Keratinocyte (primary cell): ENCODE data around the gene CREB3L2. TPM values are rescaled to one million over a fixed set of nuclear protein-coding genes. Genes with fewer than 3 reads are reported as not detected.

ENCODE experiments used
- DNase-seq: peaks from one replicate; pipeline ENCODE4 v3.0.0-alpha.2; 2011; ENCODE audit warnings: low read depth, missing footprints, low spot score
- FAIRE-seq: peaks from 2 replicates; lab custom pipeline; 2011; peaks lifted over from hg19 to GRCh38; lab: Jason Lieb, UNC
- H2AFZ ChIP-seq: 2 replicates; pipeline ENCODE4 v1.6.0; 2012; ENCODE audit warnings: low read length, control low read depth, inconsistent platforms; ENCODE audit not compliant: control insufficient read depth
- H3K27ac ChIP-seq: 2 replicates; pipeline ENCODE4 v1.5.1; 2011; ENCODE audit warnings: low read length; ENCODE audit not compliant: control insufficient read depth, insufficient read depth
- H3K27me3 ChIP-seq: 3 replicates; pipeline ENCODE4 v1.6.0; 2011; ENCODE audit warnings: low read length; ENCODE audit not compliant: control insufficient read depth, insufficient read depth; ENCODE audit errors: extremely low read depth
- H3K36me3 ChIP-seq, 2 experiments: 2 replicates in 1 of 2; 3 replicates in 1 of 2; pipeline ENCODE4 v1.5.1; 2011; ENCODE audit warnings: low read length in 2 of 2, mild to moderate bottlenecking in 1 of 2; ENCODE audit not compliant: control insufficient read depth in 2 of 2, insufficient read depth in 2 of 2; ENCODE audit errors: extremely low read depth in 1 of 2
- H3K4me1 ChIP-seq: 3 replicates; pipeline ENCODE4 v1.5.1; 2011; ENCODE audit warnings: low read length; ENCODE audit not compliant: control insufficient read depth, insufficient read depth; ENCODE audit errors: extremely low read depth
- H3K4me2 ChIP-seq: 3 replicates; pipeline ENCODE4 v1.6.0; 2011; ENCODE audit warnings: low read depth, low read length; ENCODE audit not compliant: control insufficient read depth, insufficient read depth; ENCODE audit errors: extremely low read depth
- H3K4me3 ChIP-seq, 3 experiments: fragments of 200-600 bp in 1 of 3; sonication (generic) in 1 of 3; 2 replicates in 2 of 3; 3 replicates in 1 of 3; pipeline ENCODE4 v1.5.1; 2011 to 2016; ENCODE audit warnings: low read length in 3 of 3, mild to moderate bottlenecking in 3 of 3, control low read depth in 2 of 3, inconsistent platforms in 1 of 3, low read depth in 1 of 3, mixed read lengths in 1 of 3, mixed run types in 1 of 3, moderate library complexity in 1 of 3; ENCODE audit not compliant: control insufficient read depth in 2 of 3, insufficient read depth in 2 of 3; ENCODE audit errors: extremely low read depth in 1 of 3
- H3K79me2 ChIP-seq: 2 replicates; pipeline ENCODE4 v1.6.0; 2012; ENCODE audit warnings: low read length; ENCODE audit not compliant: control insufficient read depth, insufficient read depth
- H3K9ac ChIP-seq: 3 replicates; pipeline ENCODE4 v1.6.0; 2011; ENCODE audit warnings: low read length; ENCODE audit not compliant: control insufficient read depth, insufficient read depth; ENCODE audit errors: extremely low read depth
- H3K9me1 ChIP-seq: 3 replicates; pipeline ENCODE4 v1.6.0; 2011; ENCODE audit warnings: low read length; ENCODE audit not compliant: control insufficient read depth, insufficient read depth; ENCODE audit errors: extremely low read depth
- H3K9me3 ChIP-seq: 2 replicates; pipeline ENCODE4 v1.5.1; 2012; ENCODE audit warnings: low read depth, low read length; ENCODE audit not compliant: control insufficient read depth
- H4K20me1 ChIP-seq: 3 replicates; pipeline ENCODE4 v1.6.0; 2011; ENCODE audit warnings: low read length; ENCODE audit not compliant: control insufficient read depth, insufficient read depth; ENCODE audit errors: extremely low read depth
- EZH2 ChIP-seq: IDR thresholded peaks from one replicate; pipeline ENCODE4 v1.6.1; 2012; ENCODE audit warnings: inconsistent platforms, mild to moderate bottlenecking, low read length, moderate library complexity
- dilution Hi-C: fragments of 300-500 bp; cut with MboI; formaldehyde crosslinking; loops from one replicate; pipeline ENCODE4 v1.7.0; 2020; ENCODE audit warnings: low sequenced_read_pairs; ENCODE audit not compliant: extremely low pct_ligation_motif_present
- polyA plus RNA-seq, 5 experiments: library from polyadenylated mRNA; depleted of rRNA in 3 of 5; stranded (reverse) in 3 of 5; stranded (forward) in 1 of 5; unstranded in 1 of 5; fragments of >200 nt; gene quantifications; 1 replicate in 1 of 5; 2 replicates in 3 of 5; 3 replicates in 1 of 5; pipeline versions ENCODE4 v1.2.1 to v1.2.3, GENCODE V29; 2011 to 2012; ENCODE audit warnings: missing spikeins in 2 of 5, low read depth in 1 of 5, low replicate concordance in 1 of 5
- TF ChIP-seq, protein P1 (sequence below), 3 experiments: IDR thresholded peaks in 1 of 3; conservative IDR thresholded peaks in 1 of 3; optimal IDR thresholded peaks in 1 of 3; 2 replicates in 2 of 3; 3 replicates in 1 of 3; pipeline versions ENCODE3 to v1.5.1; 2011; ENCODE audit warnings: low read length in 3 of 3, mild to moderate bottlenecking in 3 of 3, moderate library complexity in 2 of 3, control low read depth in 1 of 3, inconsistent platforms in 1 of 3; ENCODE audit not compliant: insufficient read depth in 2 of 3; ENCODE audit errors: extremely low read depth in 1 of 3

Gene CREB3L2
- polyA plus RNA-seq, 1 donor (not counting 4 experiments of a cell fraction or from before 2014, with no cell fraction given), result 12.8 TPM

DNA sequence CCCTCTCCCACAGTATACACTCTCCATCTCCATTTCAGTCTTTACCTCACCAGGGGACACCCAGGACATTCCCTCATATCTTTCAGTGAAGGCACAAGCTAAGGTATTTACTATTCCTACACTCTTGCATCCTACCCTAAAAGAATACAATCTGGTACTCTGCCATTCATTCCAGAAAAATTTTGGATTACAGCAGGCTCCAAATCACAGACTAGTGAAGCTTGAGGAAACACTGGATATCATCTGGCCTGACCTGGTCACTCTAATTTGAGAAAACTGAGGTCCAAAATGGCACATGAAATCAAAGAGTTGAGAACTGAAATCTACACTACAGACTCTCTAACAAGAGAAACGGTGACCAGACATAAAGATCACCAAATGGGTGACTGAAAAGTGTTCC, 61.7 kb downstream of the CREB3L2 start:
- H3K36me3 ChIP-seq, result no peaks in the 10 kb centered on the region
- H3K27ac ChIP-seq, result no peak overlapping the region
- no peak for FAIRE-seq
- TF ChIP-seq, protein P1, sequence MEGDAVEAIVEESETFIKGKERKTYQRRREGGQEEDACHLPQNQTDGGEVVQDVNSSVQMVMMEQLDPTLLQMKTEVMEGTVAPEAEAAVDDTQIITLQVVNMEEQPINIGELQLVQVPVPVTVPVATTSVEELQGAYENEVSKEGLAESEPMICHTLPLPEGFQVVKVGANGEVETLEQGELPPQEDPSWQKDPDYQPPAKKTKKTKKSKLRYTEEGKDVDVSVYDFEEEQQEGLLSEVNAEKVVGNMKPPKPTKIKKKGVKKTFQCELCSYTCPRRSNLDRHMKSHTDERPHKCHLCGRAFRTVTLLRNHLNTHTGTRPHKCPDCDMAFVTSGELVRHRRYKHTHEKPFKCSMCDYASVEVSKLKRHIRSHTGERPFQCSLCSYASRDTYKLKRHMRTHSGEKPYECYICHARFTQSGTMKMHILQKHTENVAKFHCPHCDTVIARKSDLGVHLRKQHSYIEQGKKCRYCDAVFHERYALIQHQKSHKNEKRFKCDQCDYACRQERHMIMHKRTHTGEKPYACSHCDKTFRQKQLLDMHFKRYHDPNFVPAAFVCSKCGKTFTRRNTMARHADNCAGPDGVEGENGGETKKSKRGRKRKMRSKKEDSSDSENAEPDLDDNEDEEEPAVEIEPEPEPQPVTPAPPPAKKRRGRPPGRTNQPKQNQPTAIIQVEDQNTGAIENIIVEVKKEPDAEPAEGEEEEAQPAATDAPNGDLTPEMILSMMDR (optimal IDR thresholded peaks at IDR 0.05 in 1 of 3, IDR thresholded peaks at IDR 0.05 in 1 of 3, conservative IDR thresholded peaks at IDR 0.05 in 1 of 3; ENCODE audit: extremely low read depth in 1 of 3, insufficient read depth in 2 of 3, low read length in 3 of 3), result no peak
- TF ChIP-seq EZH2, result no peak
- H3K4me3 ChIP-seq, result no peak overlapping the region
- dilution Hi-C loops, result no loop called here
- no peak overlapping the region for H3K4me2 ChIP-seq
- peaks cover 13% of the 10 kb centered on the region for H3K79me2 ChIP-seq
- no peaks in the 10 kb centered on the region for H3K4me1 ChIP-seq
- no peak overlapping the region for H3K9ac ChIP-seq
- no peak overlapping the region for H2AFZ ChIP-seq
- H3K9me1 ChIP-seq, result no peaks in the 10 kb centered on the region
- no peaks in the 10 kb centered on the region for H3K9me3 ChIP-seq
- DNase-seq, result no peak
- H3K27me3 ChIP-seq, result no peaks in the 10 kb centered on the region
- no peaks in the 10 kb centered on the region for H4K20me1 ChIP-seq

DNA sequence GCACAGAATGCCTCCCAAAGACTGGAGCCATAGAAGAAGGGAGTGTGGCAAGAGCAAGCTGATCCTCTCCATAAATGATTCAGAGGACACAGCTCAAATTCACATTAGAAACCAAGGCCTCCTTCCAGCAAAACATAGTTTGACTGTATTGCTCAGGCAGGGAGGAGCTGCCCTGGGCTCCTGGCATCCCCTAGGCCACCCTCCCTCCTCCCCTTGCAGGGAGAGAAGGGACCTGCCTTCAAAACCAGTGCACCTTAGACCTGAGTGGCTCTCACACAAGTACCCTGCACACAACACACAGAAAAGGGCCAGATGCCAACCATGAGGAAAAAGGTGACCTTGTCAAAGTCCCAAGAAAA, 64.7 kb downstream of the CREB3L2 start:
- no peak overlapping the region for H3K9ac ChIP-seq
- H2AFZ ChIP-seq, result no peak overlapping the region
- H3K27me3 ChIP-seq, result no peaks in the 10 kb centered on the region
- peaks cover 2% of the 10 kb centered on the region for H3K9me1 ChIP-seq
- no peak for DNase-seq
- peaks cover 26% of the 10 kb centered on the region for H3K4me1 ChIP-seq
- no peak for FAIRE-seq
- dilution Hi-C loops, result no loop called here
- no peaks in the 10 kb centered on the region for H4K20me1 ChIP-seq
- TF ChIP-seq EZH2, result no peak
- TF ChIP-seq, protein P1 (optimal IDR thresholded peaks at IDR 0.05 in 1 of 3, IDR thresholded peaks at IDR 0.05 in 1 of 3, conservative IDR thresholded peaks at IDR 0.05 in 1 of 3; ENCODE audit: extremely low read depth in 1 of 3, insufficient read depth in 2 of 3, low read length in 3 of 3), result no peak
- H3K79me2 ChIP-seq, result peaks cover 20% of the 10 kb centered on the region
- H3K9me3 ChIP-seq, result no peaks in the 10 kb centered on the region
- H3K27ac ChIP-seq, result no peak overlapping the region
- no peak overlapping the region for H3K4me2 ChIP-seq
- no peaks in the 10 kb centered on the region for H3K36me3 ChIP-seq
- H3K4me3 ChIP-seq, result no peak overlapping the region
